ENCODE data around the gene ASIC2.

Gene ASIC2

GRCh38 chr17:33228548-33228947 lies 64.5 kb downstream of the ASIC2 start:
- H3K4me3 ChIP-seq (ENCODE audit: low read length), result no peak overlapping the region
- no peak for TF ChIP-seq CTCF (IDR thresholded peaks at IDR 0.05; ENCODE audit: insufficient read depth, low read depth, low read length, missing control alignments)
- DNase-seq (ENCODE audit: low read depth), result no peak

- no peak overlapping the region for H3K4me3 ChIP-seq (ENCODE audit: low read length)
- no peak for TF ChIP-seq CTCF (IDR thresholded peaks at IDR 0.05; ENCODE audit: insufficient read depth, low read depth, low read length, missing control alignments)
- DNase-seq (ENCODE audit: low read depth), result no peak
Observed at GRCh38 chr17:33227911-33228310, 65.2 kb downstream of the ASIC2 start.

GRCh38 chr17:33225994-33226393 lies 67.1 kb downstream of the ASIC2 start:
- no peak for DNase-seq (ENCODE audit: low read depth)
- no peak for TF ChIP-seq CTCF (IDR thresholded peaks at IDR 0.05; ENCODE audit: insufficient read depth, low read depth, low read length, missing control alignments)
- no peak overlapping the region for H3K4me3 ChIP-seq (ENCODE audit: low read length)

- no peak for TF ChIP-seq CTCF (IDR thresholded peaks at IDR 0.05; ENCODE audit: insufficient read depth, low read depth, low read length, missing control alignments)
- H3K4me3 ChIP-seq (ENCODE audit: low read length), result no peak overlapping the region
Observed at GRCh38 chr17:33225509-33225908, 67.6 kb downstream of the ASIC2 start.

GRCh38 chr17:33220036-33220435 lies 73.1 kb downstream of the ASIC2 start:
- no peak for DNase-seq (ENCODE audit: low read depth)
- no peak for TF ChIP-seq CTCF (IDR thresholded peaks at IDR 0.05; ENCODE audit: insufficient read depth, low read depth, low read length, missing control alignments)
- no peak overlapping the region for H3K4me3 ChIP-seq (ENCODE audit: low read length)

More at GRCh38 chr17:33225509-33225908, 67.6 kb downstream of the ASIC2 start:
- no peak for DNase-seq (ENCODE audit: low read depth)

GRCh38 chr17:33218698-33219601 lies 74.1 kb downstream of the ASIC2 start:
- TF ChIP-seq CTCF (IDR thresholded peaks at IDR 0.05; ENCODE audit: insufficient read depth, low read depth, low read length, missing control alignments), result no peak
- no peak for DNase-seq (ENCODE audit: low read depth)
- no peak overlapping the region for H3K4me3 ChIP-seq (ENCODE audit: low read length)

GRCh38 chr17:33217891-33218290 lies 75.2 kb downstream of the ASIC2 start:
- DNase-seq (ENCODE audit: low read depth), result no peak
- TF ChIP-seq CTCF (IDR thresholded peaks at IDR 0.05; ENCODE audit: insufficient read depth, low read depth, low read length, missing control alignments), result no peak
- no peak overlapping the region for H3K4me3 ChIP-seq (ENCODE audit: low read length)
